Measurements from ENCODE around the gene GAA.
A peak's percentile ranks its signal among the peaks of the same experiment; 100 is the strongest.

The GAA gene

GRCh38 chr17:80101011-80101945 lies at the start of gene GAA:
TSS of gene GAA (plus strand) at chr17:80101581. CDS start at chr17:80104587, 3,006 bp downstream.
- TF ChIP-seq, protein P1, sequence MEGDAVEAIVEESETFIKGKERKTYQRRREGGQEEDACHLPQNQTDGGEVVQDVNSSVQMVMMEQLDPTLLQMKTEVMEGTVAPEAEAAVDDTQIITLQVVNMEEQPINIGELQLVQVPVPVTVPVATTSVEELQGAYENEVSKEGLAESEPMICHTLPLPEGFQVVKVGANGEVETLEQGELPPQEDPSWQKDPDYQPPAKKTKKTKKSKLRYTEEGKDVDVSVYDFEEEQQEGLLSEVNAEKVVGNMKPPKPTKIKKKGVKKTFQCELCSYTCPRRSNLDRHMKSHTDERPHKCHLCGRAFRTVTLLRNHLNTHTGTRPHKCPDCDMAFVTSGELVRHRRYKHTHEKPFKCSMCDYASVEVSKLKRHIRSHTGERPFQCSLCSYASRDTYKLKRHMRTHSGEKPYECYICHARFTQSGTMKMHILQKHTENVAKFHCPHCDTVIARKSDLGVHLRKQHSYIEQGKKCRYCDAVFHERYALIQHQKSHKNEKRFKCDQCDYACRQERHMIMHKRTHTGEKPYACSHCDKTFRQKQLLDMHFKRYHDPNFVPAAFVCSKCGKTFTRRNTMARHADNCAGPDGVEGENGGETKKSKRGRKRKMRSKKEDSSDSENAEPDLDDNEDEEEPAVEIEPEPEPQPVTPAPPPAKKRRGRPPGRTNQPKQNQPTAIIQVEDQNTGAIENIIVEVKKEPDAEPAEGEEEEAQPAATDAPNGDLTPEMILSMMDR (IDR thresholded peaks at IDR 0.05; ENCODE audit: insufficient read depth, low read depth, low read length, missing control alignments): peak; percentile 87
- DNase-seq (ENCODE audit: low read depth): peak; percentile 92

GRCh38 chr17:80051681-80052080 lies 49.7 kb upstream of the GAA start:
- DNase-seq (ENCODE audit: low read depth): no peak
- no peak overlapping the region for H3K4me3 ChIP-seq (ENCODE audit: low read depth, low read length)
- TF ChIP-seq, protein P1 (IDR thresholded peaks at IDR 0.05; ENCODE audit: insufficient read depth, low read depth, low read length, missing control alignments): no peak

More at GRCh38 chr17:80101011-80101945, at the start of gene GAA:
- H3K4me3 ChIP-seq (ENCODE audit: low read depth, low read length): peak within 1 kb of the TSS; percentile 74

DNA sequence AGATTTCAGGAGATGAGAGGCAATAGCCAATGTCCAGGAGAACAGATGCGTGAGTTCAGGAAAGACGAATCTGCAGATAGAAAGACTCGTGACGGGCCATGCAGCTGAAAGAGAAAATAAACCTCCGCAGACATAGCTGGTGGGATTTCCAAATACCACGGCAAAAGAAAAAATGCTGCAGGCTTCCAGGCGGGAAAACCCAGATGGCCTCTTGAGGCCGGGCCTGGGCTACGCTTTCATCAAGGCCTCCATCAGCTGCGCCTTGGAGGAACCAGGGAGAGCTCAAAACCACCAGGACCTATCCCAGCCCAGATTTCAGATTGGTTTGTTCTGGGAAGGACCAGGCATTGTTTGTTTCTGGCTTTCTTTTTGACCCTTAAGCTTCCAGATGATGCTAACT lies 48.3 kb upstream of the GAA start:
- TF ChIP-seq, protein P1 (IDR thresholded peaks at IDR 0.05; ENCODE audit: insufficient read depth, low read depth, low read length, missing control alignments): no peak
- H3K4me3 ChIP-seq (ENCODE audit: low read depth, low read length): no peak overlapping the region
- no peak for DNase-seq (ENCODE audit: low read depth)

DNA sequence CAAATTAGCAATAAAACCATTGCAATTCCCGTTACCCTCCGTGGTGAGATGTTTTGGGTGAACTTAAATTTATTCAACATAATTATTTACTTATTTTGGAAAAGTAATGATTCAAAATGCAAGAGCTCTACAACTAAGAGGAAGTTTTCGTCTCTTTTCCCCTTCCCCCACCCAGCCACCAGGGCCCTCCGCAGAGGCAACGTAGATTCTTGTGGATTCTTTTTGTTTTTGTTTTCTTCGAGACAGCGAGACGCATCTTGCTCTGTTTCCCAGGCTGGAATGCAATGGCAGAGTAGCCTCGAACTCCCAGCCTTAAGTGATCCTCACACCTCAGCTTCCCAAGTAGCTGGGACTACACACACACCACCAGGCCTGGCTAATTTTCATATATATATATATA lies 45.8 kb upstream of the GAA start:
- TF ChIP-seq, protein P1 (IDR thresholded peaks at IDR 0.05; ENCODE audit: insufficient read depth, low read depth, low read length, missing control alignments): no peak
- H3K4me3 ChIP-seq (ENCODE audit: low read depth, low read length): no peak overlapping the region
- no peak for DNase-seq (ENCODE audit: low read depth)

DNA sequence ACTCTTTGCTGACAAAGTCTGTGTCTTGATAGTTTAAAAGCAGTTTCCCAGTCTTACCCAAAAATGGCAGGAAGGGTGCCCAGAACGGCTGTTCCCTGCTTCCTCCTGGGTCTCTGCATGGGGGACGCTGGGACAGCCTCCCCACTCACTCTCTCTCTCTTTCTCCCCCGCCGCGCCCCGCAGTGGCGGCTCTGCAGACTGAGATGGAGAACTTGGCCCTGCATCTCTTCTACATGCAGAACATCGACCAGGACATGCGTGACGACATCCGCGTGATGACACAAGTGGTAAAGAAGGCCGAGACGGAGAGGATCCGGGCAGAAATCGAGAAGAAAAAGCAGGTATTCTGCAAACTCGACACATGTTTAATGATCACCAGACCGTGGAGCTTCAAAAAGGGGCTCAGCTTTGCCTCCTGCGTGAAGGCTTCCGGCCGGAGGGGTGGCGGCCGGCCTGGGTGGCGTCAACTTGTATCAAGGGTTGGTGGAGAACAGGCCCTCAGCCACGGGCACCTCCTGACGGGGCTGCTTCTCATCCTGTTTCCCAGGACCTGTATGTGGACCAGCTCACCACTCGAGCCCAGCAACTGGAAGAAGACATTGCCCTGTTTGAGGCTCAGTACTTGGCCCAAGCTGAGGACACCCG lies 42.9 kb upstream of the GAA start:
- DNase-seq (ENCODE audit: low read depth): no peak
- H3K4me3 ChIP-seq (ENCODE audit: low read depth, low read length): no peak overlapping the region
- TF ChIP-seq, protein P1 (IDR thresholded peaks at IDR 0.05; ENCODE audit: insufficient read depth, low read depth, low read length, missing control alignments): no peak

GRCh38 chr17:80060644-80061043 lies 40.7 kb upstream of the GAA start:
- no peak overlapping the region for H3K4me3 ChIP-seq (ENCODE audit: low read depth, low read length)
- no peak for DNase-seq (ENCODE audit: low read depth)
- TF ChIP-seq, protein P1 (IDR thresholded peaks at IDR 0.05; ENCODE audit: insufficient read depth, low read depth, low read length, missing control alignments): no peak
